HG03159 (cell line): Measurements from ENCODE around the gene AKR1C1.
"Not testable (repeated sequence)": the region's sequence is repeated elsewhere in the genome, so short reads cannot be mapped to it uniquely, and the experiment has no call there.

ENCODE experiments used
- ATAC-seq: cut with Tn5 transposase; IDR thresholded peaks from one replicate; pipeline ENCODE4 v1.9.1; 2021; ENCODE audit warnings: mild to moderate bottlenecking, moderate library complexity; ENCODE audit not compliant: unreplicated experiment

AKR1C1 gene

GRCh38 chr10:4982764-4983226 lies 19.6 kb downstream of the AKR1C1 start:
- ATAC-seq: no peak

- ATAC-seq: no peak
These were observed 20.5 kb downstream of the AKR1C1 start for GRCh38 chr10:4983615-4984216.

- ATAC-seq: no peak
These were observed 21.0 kb downstream of the AKR1C1 start for GRCh38 chr10:4984223-4984622.

- no peak for ATAC-seq
These were observed 21.9 kb downstream of the AKR1C1 start for GRCh38 chr10:4984971-4985594.

- ATAC-seq: not testable (repeated sequence)
These were observed 24.9 kb downstream of the AKR1C1 start for GRCh38 chr10:4988000-4988641.

- no peak for ATAC-seq
These were observed 27.0 kb downstream of the AKR1C1 start for GRCh38 chr10:4990217-4990616.

GRCh38 chr10:4991463-4991862 lies 28.2 kb downstream of the AKR1C1 start:
- not testable (repeated sequence) for ATAC-seq

GRCh38 chr10:4992564-4992963 lies 29.3 kb downstream of the AKR1C1 start:
- ATAC-seq: not testable (repeated sequence)

GRCh38 chr10:4994260-4994659 lies 31.0 kb downstream of the AKR1C1 start:
- ATAC-seq: not testable (repeated sequence)

- no peak for ATAC-seq
These were observed 35.5 kb downstream of the AKR1C1 start for GRCh38 chr10:4998671-4999070.

- no peak for ATAC-seq
These were observed 39.0 kb downstream of the AKR1C1 start for GRCh38 chr10:5002013-5002727.

GRCh38 chr10:5003127-5004029 lies 40.2 kb downstream of the AKR1C1 start, which contains the start of gene AKR1C2:
Gene AKR1C2, minus strand, starts transcription at chr10:5003857. Its CDS starts 22 bp downstream, at chr10:5003835.
- not testable (repeated sequence) for ATAC-seq

- ATAC-seq: not testable (repeated sequence)
These were observed 40.8 kb downstream of the AKR1C1 start for GRCh38 chr10:5004030-5004385.

- ATAC-seq: not testable (repeated sequence)
These were observed 41.3 kb downstream of the AKR1C1 start for GRCh38 chr10:5004501-5004900.

- not testable (repeated sequence) for ATAC-seq
These were observed 45.8 kb downstream of the AKR1C1 start for GRCh38 chr10:5008857-5009548.

- ATAC-seq: not testable (repeated sequence)
These were observed 46.8 kb downstream of the AKR1C1 start for GRCh38 chr10:5010043-5010442.

- not testable (repeated sequence) for ATAC-seq
These were observed 48.2 kb downstream of the AKR1C1 start for GRCh38 chr10:5011392-5011791.

- ATAC-seq: no peak
These were observed 49.4 kb downstream of the AKR1C1 start for GRCh38 chr10:5012595-5012994.

GRCh38 chr10:5013385-5013784 lies 50.2 kb downstream of the AKR1C1 start:
- ATAC-seq: no peak
